ENCODE data around the gene WASF1. TPM values are rescaled to one million over a fixed set of nuclear protein-coding genes. Genes with fewer than 3 reads are reported as not detected.

The WASF1 gene
- total RNA-seq, 3 donors from 2014 or later = 11.4 to 19.7 (median 12.3) TPM

GRCh38 chr6:110173506-110174132, 5.9 kb downstream of the WASF1 start:
- intact Hi-C loops (cut with DNase I; ENCODE audit: low total_unique reads) = loop anchor here (10.0 kb wide), 1 partner anchor 479 kb away; the partner anchor contains the start of genes AK9 and FIG4
- Histone ChIP-seq H3K27me3 (no peaks in the 10 kb centered on the region), H3K36me3 (no peaks in the 10 kb centered on the region), H3K9me3 (no peaks in the 10 kb centered on the region), H3K27ac (no peak overlapping the region), H3K4me3 (no peak overlapping the region), H3K4me1 (no peaks in the 10 kb centered on the region)
- no peak for TF ChIP-seq POLR2A (IDR thresholded peaks at IDR 0.05)
- TF ChIP-seq POLR2AphosphoS5 (IDR thresholded peaks at IDR 0.05) = no peak
- no peak for TF ChIP-seq CTCF (IDR thresholded peaks at IDR 0.05)
- no peak for DNase-seq (ENCODE audit: low spot score in 2 of 2)

- no peak for DNase-seq (ENCODE audit: low spot score in 2 of 2)
- H3K27me3 ChIP-seq = no peaks in the 10 kb centered on the region
- no peaks in the 10 kb centered on the region for H3K36me3 ChIP-seq
- no peak overlapping the region for H3K27ac ChIP-seq
- no peaks in the 10 kb centered on the region for H3K4me1 ChIP-seq
- H3K9me3 ChIP-seq = no peaks in the 10 kb centered on the region
- H3K4me3 ChIP-seq = no peak overlapping the region
- TF ChIP-seq CTCF (IDR thresholded peaks at IDR 0.05) (no peak), POLR2AphosphoS5 (IDR thresholded peaks at IDR 0.05) (no peak), POLR2A (IDR thresholded peaks at IDR 0.05) (no peak)
- intact Hi-C loops (cut with DNase I; ENCODE audit: low total_unique reads) = loop anchor here (10.0 kb wide), 1 partner anchor 475 kb away; the partner anchor contains the start of genes AK9 and FIG4
Measured at GRCh38 chr6:110170081-110170480, 9.4 kb downstream of the WASF1 start.

GRCh38 chr6:110158479-110158878, 21.0 kb downstream of the WASF1 start:
- Histone ChIP-seq H3K27ac (no peak overlapping the region), H3K4me1 (no peaks in the 10 kb centered on the region), H3K4me3 (no peak overlapping the region), H3K36me3 (peaks cover 4% of the 10 kb centered on the region), H3K9me3 (no peaks in the 10 kb centered on the region), H3K27me3 (no peaks in the 10 kb centered on the region)
- TF ChIP-seq POLR2AphosphoS5 (IDR thresholded peaks at IDR 0.05) (no peak), POLR2A (IDR thresholded peaks at IDR 0.05) (no peak), CTCF (IDR thresholded peaks at IDR 0.05) (no peak)
- no peak for DNase-seq (ENCODE audit: low spot score in 2 of 2)
- intact Hi-C loops (cut with DNase I; ENCODE audit: low total_unique reads) = no loop called here

GRCh38 chr6:110147870-110148269, 31.6 kb downstream of the WASF1 start:
- Histone ChIP-seq H3K36me3 (no peaks in the 10 kb centered on the region), H3K9me3 (no peaks in the 10 kb centered on the region), H3K27me3 (no peaks in the 10 kb centered on the region), H3K4me1 (no peaks in the 10 kb centered on the region), H3K4me3 (no peak overlapping the region), H3K27ac (no peak overlapping the region)
- DNase-seq (ENCODE audit: low spot score in 2 of 2) = no peak
- TF ChIP-seq POLR2A (IDR thresholded peaks at IDR 0.05) = no peak
- no peak for TF ChIP-seq POLR2AphosphoS5 (IDR thresholded peaks at IDR 0.05)
- no peak for TF ChIP-seq CTCF (IDR thresholded peaks at IDR 0.05)
- intact Hi-C loops (cut with DNase I; ENCODE audit: low total_unique reads) = no loop called here

GRCh38 chr6:110140650-110141049, 38.8 kb downstream of the WASF1 start:
- H3K36me3 ChIP-seq = no peaks in the 10 kb centered on the region
- DNase-seq (ENCODE audit: low spot score in 2 of 2) = no peak
- no peaks in the 10 kb centered on the region for H3K27me3 ChIP-seq
- H3K4me3 ChIP-seq = no peak overlapping the region
- peaks cover 0 to 15% of the 10 kb centered on the region in 2 donors for H3K9me3 ChIP-seq
- no peak overlapping the region for H3K27ac ChIP-seq
- H3K4me1 ChIP-seq = no peaks in the 10 kb centered on the region
- TF ChIP-seq CTCF (IDR thresholded peaks at IDR 0.05) (no peak), POLR2AphosphoS5 (IDR thresholded peaks at IDR 0.05) (no peak), POLR2A (IDR thresholded peaks at IDR 0.05) (no peak)
- intact Hi-C loops (cut with DNase I; ENCODE audit: low total_unique reads) = no loop called here
